Upper lobe of left lung (tissue), 6 donors: Measurements from ENCODE around the gene CKM. TPM values are rescaled to one million over a fixed set of nuclear protein-coding genes. Genes with fewer than 3 reads are reported as not detected.

Experiments used
- ATAC-seq, 2 donors: fragments of 200-7000 bp; cut with Tn5 transposase; one replicate each; pipeline ENCODE4 v1.9.1; 2022; ENCODE audit warnings: mild to moderate bottlenecking in 2 of 2, moderate library complexity in 2 of 2; ENCODE audit not compliant: low FRiP score in 2 of 2
- DNase-seq, 2 donors: peaks; one replicate each; pipeline ENCODE4 v3.0.0-alpha.2; 2019 to 2020
- H3K27ac ChIP-seq, 4 donors: fragments of 200-600 bp; sonication (generic); one replicate each; pipeline ENCODE4 v1.5.1; 2016 to 2019
- H3K27me3 ChIP-seq, 4 donors: fragments of 200-600 bp; sonication (generic); one replicate each; pipeline ENCODE4 v1.5.1; 2017 to 2019
- H3K36me3 ChIP-seq, 4 donors: fragments of 200-600 bp; sonication (generic); one replicate each; pipeline ENCODE4 v1.5.1; 2016 to 2019
- H3K4me1 ChIP-seq, 4 donors: fragments of 200-600 bp; sonication (generic); one replicate each; pipeline ENCODE4 v1.5.1; 2018 to 2019
- H3K4me3 ChIP-seq, 4 donors: fragments of 200-600 bp; sonication (generic); one replicate each; pipeline ENCODE4 v1.5.1; 2017 to 2019; ENCODE audit warnings: mild to moderate bottlenecking in 2 of 4, moderate library complexity in 1 of 4
- H3K9me3 ChIP-seq, 4 donors: fragments of 200-600 bp; sonication (generic); one replicate each; pipeline ENCODE4 v1.5.1; 2018 to 2019
- CTCF ChIP-seq, 6 experiments: fragments of 450-650 bp in 4 of 6; fragments of 200-600 bp in 2 of 6; sonication (generic) in 2 of 6; IDR thresholded peaks; one replicate each; pipeline ENCODE4 v1.5.1; 2016 to 2019; ENCODE audit warnings: antibody characterized with exemption in 6 of 6
- EP300 ChIP-seq, 4 donors: sonication (generic); formaldehyde crosslinking; IDR thresholded peaks; one replicate each; pipeline ENCODE4 v1.5.1; 2017; ENCODE audit warnings: antibody characterized with exemption in 4 of 4, control low read depth in 2 of 4
- POLR2A ChIP-seq, 4 donors: fragments of 450-650 bp; IDR thresholded peaks; one replicate each; pipeline ENCODE4 v1.5.1; 2016 to 2017; ENCODE audit warnings: antibody characterized with exemption in 4 of 4, mild to moderate bottlenecking in 2 of 4
- POLR2AphosphoS5 ChIP-seq, 2 donors: sonication (generic); formaldehyde crosslinking; IDR thresholded peaks; one replicate each; pipeline ENCODE4 v1.5.1; 2017; ENCODE audit warnings: antibody characterized with exemption in 2 of 2
- WGBS, 2 donors: methylation state at CpG; one replicate each; pipeline ENCODE4 v1.1.5; 2017 to 2018; 5-methylcytosine and 5-hydroxymethylcytosine counted together
- total RNA-seq, 6 donors: library from RNA; depleted of rRNA in 4 of 6; stranded (reverse); fragments of >200 nt in 4 of 6; gene quantifications; one replicate each; pipeline versions ENCODE4 v1.1.0 to v1.2.1, GENCODE V29; 2016 to 2021
- donor health status: DM: no; HTN: no; CAD: no; lungs with moderate emphysema.
- donor health status: DM: no; HTN: yes; CAD: no; lungs with severe emphysema.

The CKM gene
- total RNA-seq, 6 donors from 2014 or later: not detected

- 54 to 69% methylated on average over 1 to 8 of the region's 15 CpGs for WGBS, 2 donors
- no peak for DNase-seq
- TF ChIP-seq POLR2A (IDR thresholded peaks at IDR 0.05) (no peak), POLR2AphosphoS5 (IDR thresholded peaks at IDR 0.05) (no peak), EP300 (IDR thresholded peaks at IDR 0.05) (no peak), CTCF (IDR thresholded peaks at IDR 0.05) (no peak)
- ATAC-seq: no peak
- Histone ChIP-seq H3K36me3 (no peaks in the 10 kb centered on the region), H3K27me3 (peaks cover 0 to 14% (median 10%) of the 10 kb centered on the region in 4 donors), H3K4me1 (peaks cover 6 to 10% (median 8%) of the 10 kb centered on the region in 4 donors), H3K9me3 (no peaks in the 10 kb centered on the region), H3K4me3 (no peak overlapping the region), H3K27ac (no peak overlapping the region)
Measured at GRCh38 chr19:45344621-45345505, 22.2 kb upstream of the CKM start.

GRCh38 chr19:45342911-45343310, 20.2 kb upstream of the CKM start:
- Histone ChIP-seq H3K9me3 (no peaks in the 10 kb centered on the region), H3K4me3 (no peak overlapping the region), H3K36me3 (no peaks in the 10 kb centered on the region), H3K27ac (no peak overlapping the region), H3K27me3 (peaks cover 0 to 14% (median 10%) of the 10 kb centered on the region in 4 donors), H3K4me1 (peaks cover 8 to 16% (median 12%) of the 10 kb centered on the region in 4 donors)
- TF ChIP-seq POLR2AphosphoS5 (IDR thresholded peaks at IDR 0.05): no peak
- TF ChIP-seq CTCF (IDR thresholded peaks at IDR 0.05): no peak
- TF ChIP-seq POLR2A (IDR thresholded peaks at IDR 0.05): no peak
- TF ChIP-seq EP300 (IDR thresholded peaks at IDR 0.05): no peak
- ATAC-seq (no peak), DNase-seq (no peak)
- 76 to 81% methylated on average over 13 of the region's 13 CpGs for WGBS, 2 donors

GRCh38 chr19:45340899-45341453, 18.3 kb upstream of the CKM start:
- TF ChIP-seq POLR2AphosphoS5 (IDR thresholded peaks at IDR 0.05) (no peak), EP300 (IDR thresholded peaks at IDR 0.05) (no peak), POLR2A (IDR thresholded peaks at IDR 0.05) (no peak), CTCF (IDR thresholded peaks at IDR 0.05) (no peak)
- Histone ChIP-seq H3K36me3 (no peaks in the 10 kb centered on the region), H3K4me1 (peaks cover 8 to 16% (median 12%) of the 10 kb centered on the region in 4 donors), H3K9me3 (no peaks in the 10 kb centered on the region), H3K4me3 (peak overlapping the region in 3 of 4 donors; percentile 45 to 54 (median 52)), H3K27ac (no peak overlapping the region), H3K27me3 (peaks cover 0 to 9% (median 9%) of the 10 kb centered on the region in 4 donors)
- DNase-seq: peak in 1 of 2 donors; percentile 81
- 17 to 21% methylated on average over 14 to 18 of the region's 25 CpGs for WGBS, 2 donors
- no peak for ATAC-seq

- Histone ChIP-seq H3K27ac (no peak within 1 kb of the TSS), H3K9me3 (no peaks in the 10 kb centered on the region), H3K36me3 (no peaks in the 10 kb centered on the region), H3K4me1 (peaks cover 8 to 16% (median 12%) of the 10 kb centered on the region in 4 donors), H3K4me3 (peak within 1 kb of the TSS in 3 of 4 donors; percentile 45 to 54 (median 52)), H3K27me3 (peaks cover 0 to 9% (median 8%) of the 10 kb centered on the region in 4 donors)
- TF ChIP-seq CTCF (IDR thresholded peaks at IDR 0.05): no peak
- TF ChIP-seq POLR2A (IDR thresholded peaks at IDR 0.05): no peak
- no peak for TF ChIP-seq POLR2AphosphoS5 (IDR thresholded peaks at IDR 0.05)
- TF ChIP-seq EP300 (IDR thresholded peaks at IDR 0.05): no peak
- peak; percentile 60 to 92 for DNase-seq
- WGBS, 2 donors: 53 to 59% methylated on average over 8 to 10 of the region's 50 CpGs
- peak; percentile 38 to 54 for ATAC-seq
Measured at GRCh38 chr19:45340232-45340898, 17.7 kb upstream of the CKM start, which contains the start of gene KLC3. TSS of gene KLC3 (plus strand) at chr19:45340750. CDS start at chr19:45345542, 4,792 bp downstream.
